A549 treated with CORT108297 at 1 μM for 4 hours (cell line): ENCODE results near the gene PMEL. TPM values are rescaled to one million over a fixed set of nuclear protein-coding genes. Genes with fewer than 3 reads are reported as not detected.

ENCODE experiments used
- total RNA-seq: library from RNA; stranded (reverse); fragments of 200-300 nt; extraction: Qiagen RNA extraction; gene quantifications from 5 replicates; pipeline ENCODE4 v1.2.3, GENCODE V29; 2022

The PMEL gene
- total RNA-seq, result 0.77 to 1.0 TPM (median 0.89 TPM) in 5 replicates

GRCh38 chr12:55965941-55966407 is at the start of gene PMEL:
Gene PMEL, minus strand, starts transcription at chr12:55966042. Its CDS starts 31 bp downstream, at chr12:55966011.

GRCh38 chr12:55996715-55997534 is 31.1 kb upstream of the PMEL start, which contains the start of gene SUOX:
Gene SUOX, plus strand, starts transcription at chr12:55997276. Its CDS starts 4,946 bp downstream, at chr12:56002222.

GRCh38 chr12:55973599-55974307 is 7.9 kb upstream of the PMEL start, which contains the start of gene RAB5B:
Gene RAB5B, plus strand, starts transcription at chr12:55974078. Its CDS starts 12,883 bp downstream, at chr12:55986961.

GRCh38 chr12:55966408-55967281 is 803 bp upstream of the PMEL start, which contains the start of gene CDK2:
Gene CDK2, plus strand, starts transcription at chr12:55966830. Its CDS starts 179 bp downstream, at chr12:55967009.

GRCh38 chr12:55930771-55931316 is 35.0 kb downstream of the PMEL start, which contains the start of gene DGKA:
Gene DGKA, plus strand, starts transcription at chr12:55931162. Its CDS starts 5,342 bp downstream, at chr12:55936504.

GRCh38 chr12:55927588-55928502 is 38.0 kb downstream of the PMEL start, which contains the start of gene PYM1:
Gene PYM1, minus strand, starts transcription at chr12:55927894. Its CDS starts 133 bp downstream, at chr12:55927761.

Other genes with a start within 250 kb of the PMEL start
- 122 to 154 TPM (median 152 TPM) in 5 replicates for gene BLOC1S1, start 250.0 kb downstream of the PMEL start, total RNA-seq
- gene RDH5, start 245.6 kb downstream of the PMEL start, total RNA-seq, result 1.9 to 2.9 TPM (median 2.2 TPM) in 5 replicates
- gene CD63, start 237.0 kb downstream of the PMEL start, total RNA-seq, result 670 to 749 TPM (median 714 TPM) in 5 replicates
- 2.4 to 5.3 TPM (median 5.0 TPM) in 5 replicates for gene GDF11, start 222.9 kb downstream of the PMEL start, total RNA-seq
- 89.2 to 145 TPM (median 91.9 TPM) in 5 replicates for gene SARNP, start 148.3 kb downstream of the PMEL start, total RNA-seq
- gene ORMDL2, start 148.0 kb downstream of the PMEL start, total RNA-seq, result 78.5 to 105 TPM (median 98.4 TPM) in 5 replicates
- gene DNAJC14, start 136.5 kb downstream of the PMEL start, total RNA-seq, result 16.9 to 23.8 TPM (median 21.3 TPM) in 5 replicates
- 0.07 to 0.31 TPM (median 0.22 TPM) in 5 replicates for gene MMP19, start 123.1 kb downstream of the PMEL start, total RNA-seq
- gene PYM1, start 38.1 kb downstream of the PMEL start, total RNA-seq, result 37.2 to 39.7 TPM (median 38.6 TPM) in 5 replicates
- 14.3 to 21.8 TPM (median 17.7 TPM) in 5 replicates for gene DGKA, start 34.9 kb downstream of the PMEL start, total RNA-seq
- gene CDK2, start 788 bp upstream of the PMEL start, total RNA-seq, result 46.4 to 60.7 TPM (median 57.7 TPM) in 5 replicates
- gene RAB5B, start 8.0 kb upstream of the PMEL start, total RNA-seq, result 27.1 to 36.8 TPM (median 34.3 TPM) in 5 replicates
- 7.9 to 10.5 TPM (median 9.1 TPM) in 5 replicates for gene SUOX, start 31.2 kb upstream of the PMEL start, total RNA-seq
- 1.9 to 3.6 TPM (median 2.2 TPM) in 5 replicates for gene IKZF4, start 55.0 kb upstream of the PMEL start, total RNA-seq
- gene RPS26, start 75.9 kb upstream of the PMEL start, total RNA-seq, result 654 to 868 TPM (median 725 TPM) in 5 replicates
- 1.0 to 1.8 TPM (median 1.6 TPM) in 5 replicates for gene ERBB3, start 114.1 kb upstream of the PMEL start, total RNA-seq
- 281 to 362 TPM (median 303 TPM) in 5 replicates for gene PA2G4, start 138.5 kb upstream of the PMEL start, total RNA-seq
- 4,645 to 5,946 TPM (median 5,878 TPM) in 5 replicates for gene RPL41, start 150.6 kb upstream of the PMEL start, total RNA-seq
- gene ZC3H10, start 152.2 kb upstream of the PMEL start, total RNA-seq, result 2.2 to 3.5 TPM (median 3.0 TPM) in 5 replicates
- gene ESYT1, start 162.2 kb upstream of the PMEL start, total RNA-seq, result 61.9 to 73.2 TPM (median 68.2 TPM) in 5 replicates
- gene MYL6B, start 186.5 kb upstream of the PMEL start, total RNA-seq, result 70.7 to 88.4 TPM (median 84.6 TPM) in 5 replicates
- 2,099 to 2,877 TPM (median 2,163 TPM) in 5 replicates for gene MYL6, start 192.3 kb upstream of the PMEL start, total RNA-seq
- gene SMARCC2, start 223.4 kb upstream of the PMEL start, total RNA-seq, result 29.0 to 40.5 TPM (median 39.1 TPM) in 5 replicates